Activated CD4-positive, alpha-beta T cell treated with anti-CD3 and anti-CD28 coated beads, Interleukin-2, Interleukin-4, amounts not matched to agents 100 ng/mL and 50 ng/mL, durations not matched to agents 16 hours and 8 hours (primary cell): Measurements from ENCODE around the gene ABI3BP.
"Not testable (repeated sequence)": the region's sequence is repeated elsewhere in the genome, so short reads cannot be mapped to it uniquely, and the experiment has no call there.

ENCODE experiments used
- DNase-seq: peaks from one replicate; pipeline ENCODE4 v3.0.0-alpha.2; 2020; ENCODE audit warnings: low spot score

ABI3BP gene

DNA sequence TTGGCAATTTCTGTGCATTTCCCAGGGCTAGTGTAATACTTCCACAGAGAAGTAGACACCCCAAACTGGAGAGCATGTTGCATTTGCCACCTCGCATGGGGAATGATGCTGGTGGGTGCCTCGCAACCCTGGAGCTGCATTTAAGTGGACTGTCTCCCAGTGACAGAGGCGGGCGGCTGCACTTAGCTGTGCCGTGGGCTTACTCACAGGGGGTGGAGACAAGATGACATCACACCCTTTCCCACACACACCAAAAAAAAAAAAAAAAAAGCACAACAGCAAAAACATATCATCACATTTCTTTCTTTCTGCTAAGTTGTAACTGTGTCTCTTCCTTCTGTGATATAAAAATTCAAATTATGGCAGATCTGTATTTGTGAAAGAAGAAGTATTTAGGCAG, at the start of gene ABI3BP:
TSS of gene ABI3BP (minus strand) at position 113 of the 400 bp plus-strand sequence. CDS start at position 76, 37 bp downstream.
- no peak for DNase-seq

DNA sequence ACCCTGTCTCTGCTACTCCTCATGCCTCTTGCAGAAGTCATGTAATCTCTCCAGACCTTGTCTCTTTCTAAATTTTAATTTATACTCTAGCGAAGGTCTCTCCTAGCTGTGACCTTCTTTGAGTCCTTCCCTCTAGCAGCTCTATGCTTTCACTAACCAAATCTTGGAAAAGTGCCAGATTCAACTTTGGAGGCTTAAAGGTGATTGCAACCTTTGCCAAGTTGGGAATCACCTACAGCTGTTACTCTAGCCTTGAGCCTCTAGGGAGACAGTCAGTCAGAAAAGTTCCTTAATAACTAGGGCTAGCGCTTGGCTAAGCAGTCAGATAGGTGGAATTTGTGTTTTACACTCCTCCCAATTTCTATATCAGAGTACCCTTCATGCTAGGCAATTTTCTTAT, 46.1 kb upstream of the ABI3BP start:
- no peak for DNase-seq

GRCh38 chr3:101038880-101039279, 45.7 kb upstream of the ABI3BP start:
- DNase-seq = no peak

- no peak for DNase-seq
Measured at GRCh38 chr3:101038393-101038792, 45.2 kb upstream of the ABI3BP start.

- DNase-seq = no peak
Measured at GRCh38 chr3:101037613-101038012, 44.4 kb upstream of the ABI3BP start.

GRCh38 chr3:101036676-101037075, 43.5 kb upstream of the ABI3BP start:
- DNase-seq = no peak

- no peak for DNase-seq
Measured at GRCh38 chr3:101036213-101036618, 43.0 kb upstream of the ABI3BP start.

GRCh38 chr3:101027286-101027685, 34.1 kb upstream of the ABI3BP start:
- DNase-seq = no peak

- no peak for DNase-seq
Measured at GRCh38 chr3:101026881-101027280, 33.7 kb upstream of the ABI3BP start.

- DNase-seq = no peak
Measured at GRCh38 chr3:101026244-101026643, 33.0 kb upstream of the ABI3BP start.

DNA sequence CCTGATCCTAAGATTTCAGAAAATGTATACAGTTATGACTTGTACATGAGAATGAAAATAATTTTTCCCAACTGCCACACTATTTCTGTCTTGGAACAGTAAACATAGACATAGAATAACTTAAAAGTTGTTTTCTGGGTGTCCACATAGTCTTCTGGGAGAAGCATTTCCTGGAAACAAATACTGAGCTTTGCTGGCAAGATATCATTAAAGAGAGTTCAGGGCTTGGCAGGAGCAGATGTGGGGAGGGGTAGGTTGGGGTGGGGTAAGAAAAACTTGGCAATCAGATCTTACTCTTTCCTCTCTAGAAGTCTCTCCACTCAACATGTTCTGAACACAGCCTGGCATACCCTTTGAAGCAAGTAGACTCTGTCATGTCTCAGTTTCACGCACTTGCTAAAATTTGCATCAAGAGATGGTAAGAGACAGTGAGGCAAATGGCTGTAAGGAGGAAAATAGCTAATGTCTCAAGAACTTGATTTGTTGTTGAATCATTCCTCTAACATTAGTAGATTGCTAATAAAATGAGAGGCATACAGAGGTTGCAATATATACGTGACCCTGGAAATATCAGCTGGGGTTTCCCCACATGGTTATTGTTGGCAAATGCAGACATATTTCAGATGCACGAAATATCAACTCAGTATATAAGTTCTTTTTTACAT, 27.3 kb upstream of the ABI3BP start:
- DNase-seq = no peak

DNA sequence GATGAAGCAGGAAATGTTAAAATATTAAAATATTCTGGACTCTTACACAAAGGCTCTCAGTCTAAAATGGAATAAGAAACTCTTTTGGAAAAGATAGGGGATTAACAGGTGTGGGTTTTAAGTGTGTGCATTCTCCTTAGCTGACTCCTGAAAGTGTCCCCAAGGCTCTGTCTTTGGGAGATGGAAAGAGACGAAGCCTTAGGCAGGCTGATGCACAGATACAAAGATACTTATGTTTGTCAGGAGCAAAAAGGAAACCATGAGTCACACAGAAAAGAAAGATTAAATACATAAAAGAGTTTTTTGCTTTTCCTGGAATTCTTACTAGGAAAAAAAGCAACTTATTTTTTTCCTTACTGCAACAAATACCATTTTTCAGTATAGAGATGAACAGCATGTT, 23.8 kb upstream of the ABI3BP start:
- no peak for DNase-seq

GRCh38 chr3:101012312-101012711, 19.1 kb upstream of the ABI3BP start:
- DNase-seq = not testable (repeated sequence)

- no peak for DNase-seq
Measured at GRCh38 chr3:101011136-101011535, 17.9 kb upstream of the ABI3BP start.

- DNase-seq = no peak
Measured at GRCh38 chr3:101010296-101010695, 17.1 kb upstream of the ABI3BP start.

- DNase-seq = no peak
Measured at GRCh38 chr3:101009386-101009785, 16.2 kb upstream of the ABI3BP start.

DNA sequence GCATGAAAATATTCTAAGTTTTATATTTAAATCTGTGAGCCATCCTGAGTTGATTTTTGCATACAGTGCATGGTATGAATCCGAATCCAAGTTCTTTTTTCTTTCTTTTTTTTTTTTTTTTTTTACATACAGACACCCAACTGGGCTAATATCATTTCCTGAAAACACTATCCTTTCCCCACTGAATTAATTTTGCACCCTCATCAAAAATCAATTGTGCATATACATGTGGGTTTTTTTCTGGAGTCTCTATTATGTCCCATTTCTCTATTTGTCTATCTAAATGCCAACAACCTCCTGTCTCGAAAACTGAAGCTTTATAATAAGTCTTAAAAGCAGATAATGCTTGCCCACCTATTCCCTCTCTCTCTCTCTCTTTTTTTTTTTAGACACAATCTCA, 5.9 kb upstream of the ABI3BP start:
- DNase-seq = no peak

- DNase-seq = no peak
Measured at GRCh38 chr3:100994809-100995208, 1.6 kb upstream of the ABI3BP start.

GRCh38 chr3:100994187-100994586, 966 bp upstream of the ABI3BP start:
- no peak for DNase-seq

DNA sequence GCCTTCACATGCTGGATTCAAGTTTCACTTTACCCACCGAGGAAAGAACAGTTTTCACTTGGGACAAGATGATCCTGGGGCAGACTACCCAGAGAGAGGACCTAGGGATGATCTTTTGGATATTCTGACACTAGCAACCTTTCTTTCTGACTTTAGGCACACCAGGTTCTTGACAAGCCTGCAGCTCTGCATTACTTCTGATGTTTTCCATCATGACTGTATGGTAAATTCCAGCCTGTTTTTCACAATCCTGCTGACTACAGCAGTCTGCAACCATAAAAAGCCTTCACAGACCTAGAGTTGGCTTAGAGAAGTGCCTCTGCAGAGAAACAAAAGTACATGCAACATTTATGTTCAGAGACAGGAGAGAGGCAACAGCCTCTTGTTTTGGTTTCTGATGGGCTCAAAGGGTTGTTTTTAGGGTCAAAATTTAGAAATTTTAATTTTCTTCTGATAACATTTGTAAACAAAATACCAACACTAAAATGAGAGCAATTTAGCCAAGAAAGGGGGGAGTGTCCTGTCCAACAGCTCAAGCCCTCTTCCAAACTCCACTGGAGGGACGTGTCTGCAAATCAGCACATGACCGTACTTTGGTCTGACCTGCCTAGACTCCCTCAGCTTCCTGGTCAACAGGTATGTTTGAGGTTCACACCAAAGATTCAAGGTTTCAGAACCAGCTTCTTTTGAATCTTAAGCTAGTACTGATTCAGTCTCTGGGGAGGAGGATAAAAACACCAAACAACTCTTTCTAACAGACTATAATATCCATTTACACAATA, 799 bp downstream of the ABI3BP start:
- no peak for DNase-seq

DNA sequence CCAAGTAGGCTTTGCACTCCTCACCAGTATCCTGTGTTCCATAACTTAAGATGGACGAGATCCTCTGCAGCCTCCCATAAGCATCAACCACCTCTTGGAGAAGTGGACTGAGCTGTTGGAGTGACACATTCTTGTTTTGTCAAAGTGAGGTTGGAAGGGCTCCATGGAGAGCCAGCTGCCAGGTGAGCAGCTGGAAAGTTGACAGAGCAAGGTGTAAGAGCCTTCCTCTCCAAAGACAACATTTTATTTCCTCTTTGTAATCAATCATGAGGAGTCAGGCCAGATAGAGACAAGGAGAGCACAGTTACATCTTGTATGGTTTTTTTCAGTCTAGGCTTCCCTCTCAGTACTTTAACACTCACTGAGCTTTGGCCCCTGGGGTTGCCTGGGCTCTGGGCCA, 5.1 kb downstream of the ABI3BP start:
- no peak for DNase-seq

DNA sequence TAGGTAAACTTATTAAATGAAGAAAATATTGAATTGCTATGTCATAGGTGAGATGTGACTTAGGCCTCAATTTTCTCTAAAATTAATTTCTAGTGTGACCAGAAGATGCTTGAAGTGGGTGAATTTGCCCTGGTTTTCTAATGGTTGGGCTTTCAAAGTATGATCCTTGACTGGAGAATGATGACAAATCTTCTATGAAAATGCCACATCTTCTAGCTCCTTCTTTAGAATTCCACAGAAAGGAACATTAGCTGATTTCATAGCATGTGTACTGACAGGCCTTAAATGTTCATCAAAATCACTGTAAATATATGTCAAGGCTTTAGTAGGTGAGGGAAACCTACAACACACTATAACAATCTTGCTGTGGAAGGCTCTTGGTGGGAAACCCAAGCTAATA, 8.9 kb downstream of the ABI3BP start:
- DNase-seq = no peak

DNA sequence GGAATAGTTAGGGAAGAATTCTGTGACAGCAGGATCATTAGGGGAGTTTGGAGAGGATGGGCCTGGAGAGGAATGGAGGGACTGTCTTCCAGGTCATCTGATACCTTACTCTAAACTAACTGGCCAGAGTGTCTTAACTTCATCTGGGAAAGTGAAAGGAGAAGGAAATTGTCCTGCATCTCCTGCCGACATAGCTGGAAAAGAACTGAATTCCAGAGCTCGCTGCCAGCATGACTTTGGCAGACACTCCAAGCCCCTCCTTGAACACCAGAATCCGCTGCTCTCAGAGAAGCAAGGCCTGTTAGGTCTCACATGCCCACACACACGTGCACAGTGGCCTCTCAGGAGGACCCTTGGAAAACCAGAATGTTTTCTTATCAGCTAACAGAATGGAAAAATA, 10.5 kb downstream of the ABI3BP start:
- no peak for DNase-seq
